ENCODE measurements around the gene PARD3B.

PARD3B gene

DNA sequence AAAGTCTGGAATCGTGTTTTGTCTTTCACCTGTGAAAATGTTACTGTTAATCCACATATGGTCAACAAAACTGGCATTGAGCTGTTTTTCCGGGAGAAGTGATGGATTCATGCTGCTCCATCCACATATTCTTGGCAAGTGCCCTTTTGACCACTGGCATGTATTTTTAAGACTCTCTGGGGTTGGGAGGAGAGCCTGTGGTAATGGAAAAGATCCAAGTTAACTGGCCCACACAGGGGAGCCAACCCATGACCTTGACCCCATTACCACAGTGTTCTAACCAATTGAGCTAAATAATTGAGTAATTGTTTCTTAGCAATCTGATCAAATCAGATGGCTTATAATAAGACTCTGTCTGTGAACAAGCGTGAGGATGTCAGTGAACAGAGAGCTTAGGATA, 840.8 kb downstream of the PARD3B start:
- no peak for DNase-seq

DNA sequence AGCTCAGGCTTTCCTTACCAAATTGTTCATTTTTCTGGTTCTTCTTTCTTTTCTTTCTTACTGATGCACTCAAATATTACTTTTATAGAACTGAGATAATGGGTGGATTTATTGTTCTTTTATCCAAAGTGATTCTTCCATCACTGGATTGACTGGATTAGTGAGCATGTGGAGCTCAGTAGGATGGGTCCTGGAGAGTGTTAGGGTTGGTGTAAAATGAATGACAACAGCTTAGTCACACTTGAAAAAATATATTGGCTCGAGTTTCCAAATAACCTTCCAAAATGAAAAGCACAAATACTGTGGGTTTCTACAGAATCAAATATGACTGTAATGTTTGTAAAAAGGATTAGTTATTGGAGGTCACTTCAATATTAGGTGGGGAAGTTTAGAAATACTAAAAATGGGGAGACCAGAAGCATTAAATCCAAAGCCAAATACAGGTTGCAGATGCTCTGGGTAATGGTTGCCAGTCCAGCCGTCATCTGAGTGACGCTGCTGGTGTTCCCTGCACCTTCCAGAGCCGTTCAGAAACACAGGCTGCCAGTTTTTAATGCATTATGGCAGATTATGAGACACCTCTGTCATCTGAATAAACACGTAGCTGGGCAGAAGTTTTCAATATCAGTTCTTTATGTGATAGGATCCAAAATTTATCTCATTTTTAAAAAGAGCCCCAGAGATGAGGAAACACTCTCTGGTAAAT, 842.2 kb downstream of the PARD3B start:
- no peak for DNase-seq

DNA sequence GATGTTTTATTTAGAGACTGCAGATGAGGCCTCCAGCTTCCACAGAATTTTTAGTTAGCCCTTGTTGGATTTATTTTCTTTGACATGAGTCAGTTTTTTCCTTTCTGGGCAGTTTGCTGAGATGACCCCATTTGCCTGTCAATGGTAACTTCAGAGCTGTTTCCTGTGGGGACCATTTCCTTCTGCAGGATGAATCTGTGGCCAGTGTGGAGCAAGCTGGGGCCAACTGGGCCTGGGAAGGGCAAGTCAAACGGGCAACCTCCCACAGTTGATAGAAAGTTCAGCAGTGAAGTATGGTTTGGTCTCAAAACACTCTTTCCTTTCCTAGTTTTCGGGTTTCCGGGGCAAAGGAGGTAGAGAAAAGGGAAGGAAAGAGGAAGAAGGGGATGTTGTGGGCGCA, 845.6 kb downstream of the PARD3B start:
- no peak for DNase-seq

DNA sequence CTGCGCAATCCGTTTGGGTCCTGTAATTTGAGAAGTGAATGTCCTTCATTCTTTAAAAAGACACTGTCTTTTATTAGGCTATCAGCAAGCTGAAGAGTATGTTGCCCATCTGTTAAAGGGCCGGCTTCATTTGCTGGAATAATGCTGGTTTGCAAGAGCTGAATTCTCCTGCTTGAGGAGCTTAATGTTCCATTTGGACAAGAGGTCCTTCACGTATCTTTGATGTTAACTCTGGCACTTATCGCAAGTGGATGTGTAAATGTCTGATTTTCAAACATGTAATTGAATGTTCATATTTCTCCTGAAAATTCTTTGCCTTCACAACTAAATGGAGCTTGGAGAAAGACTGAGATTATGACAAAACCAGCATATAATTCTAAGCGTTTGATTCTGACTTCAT, 856.2 kb downstream of the PARD3B start:
- DNase-seq: no peak

DNA sequence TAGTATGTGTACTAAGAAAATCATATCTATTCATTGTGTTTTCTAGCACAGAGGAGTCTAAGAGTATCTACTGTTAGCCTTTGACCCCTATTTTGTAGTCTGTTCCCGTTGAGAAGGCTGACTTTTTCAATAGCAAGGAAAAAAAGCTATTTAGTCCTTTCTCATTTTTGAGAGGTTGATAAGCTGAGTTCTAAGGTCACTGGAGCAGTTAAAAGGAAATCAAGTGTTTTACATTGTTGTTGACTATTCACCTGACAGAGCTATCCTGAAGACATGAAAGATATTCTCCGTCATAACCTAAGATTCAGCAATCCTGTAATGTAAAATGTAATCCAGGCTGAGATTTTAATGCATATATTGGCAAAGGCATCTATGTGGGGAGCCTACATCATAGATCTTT, 856.7 kb downstream of the PARD3B start:
- DNase-seq: no peak

DNA sequence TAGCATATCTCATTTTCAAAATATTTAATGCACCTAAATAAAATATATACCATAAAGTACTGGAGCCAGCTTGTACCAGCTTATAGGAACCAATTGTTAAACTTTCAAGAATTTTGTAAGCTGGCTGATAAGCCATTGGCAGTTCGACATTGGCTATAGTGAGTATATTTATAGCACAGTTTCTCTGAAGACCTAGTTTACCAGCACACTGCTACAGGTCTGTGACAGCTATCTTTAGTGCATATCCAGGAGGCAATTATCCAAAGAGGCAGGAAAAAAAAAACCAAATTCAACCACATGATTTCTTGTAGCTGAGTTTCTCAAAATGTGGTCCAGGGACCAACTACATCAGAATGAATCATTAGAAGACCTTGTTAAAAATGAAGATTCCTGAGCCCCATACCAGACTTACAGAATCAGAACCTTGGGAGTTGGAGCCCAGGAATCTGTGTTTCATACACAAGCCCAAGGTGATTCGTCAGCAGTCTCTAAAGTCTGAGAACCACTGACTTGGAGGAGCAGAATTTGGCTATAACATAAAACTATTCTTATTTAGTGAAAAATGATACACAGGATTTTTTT, 858.1 kb downstream of the PARD3B start:
- no peak for DNase-seq

DNA sequence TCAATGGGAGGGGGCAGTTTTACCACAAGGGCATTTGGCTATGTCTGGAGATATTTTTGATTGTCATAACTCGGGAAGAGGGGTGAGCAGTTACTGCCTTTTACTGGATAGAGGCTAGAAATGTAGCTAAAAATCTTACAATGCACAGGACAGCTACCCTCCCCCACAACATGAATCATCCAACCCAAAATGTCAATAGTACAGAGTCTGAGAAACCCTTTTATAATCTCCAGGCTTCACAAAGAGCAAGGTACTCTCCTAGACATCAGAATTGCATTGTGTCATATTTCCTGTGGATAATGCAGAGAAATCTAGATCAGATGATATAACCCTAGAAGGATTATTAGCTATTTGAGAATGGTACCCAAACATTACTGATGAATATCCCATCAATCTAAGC, 859.9 kb downstream of the PARD3B start:
- DNase-seq: no peak

DNA sequence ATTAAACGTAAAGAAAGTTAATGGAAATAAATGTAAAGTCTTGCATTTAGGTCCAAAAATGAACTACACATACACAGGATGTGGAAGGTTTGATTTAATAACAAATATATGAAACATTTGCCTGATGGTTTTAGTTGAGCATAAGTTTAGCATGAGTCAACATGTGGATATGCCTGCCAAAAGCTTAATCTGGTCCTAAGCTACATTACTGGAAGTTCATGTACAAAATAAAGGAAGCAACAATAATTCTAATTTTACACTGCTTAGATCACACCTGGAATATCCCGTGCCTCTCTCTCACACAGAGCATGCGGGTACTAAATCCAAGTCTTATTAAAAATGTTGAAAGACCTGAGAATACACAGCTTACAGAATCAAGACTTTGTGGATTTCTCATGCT, 860.5 kb downstream of the PARD3B start:
- no peak for DNase-seq

DNA sequence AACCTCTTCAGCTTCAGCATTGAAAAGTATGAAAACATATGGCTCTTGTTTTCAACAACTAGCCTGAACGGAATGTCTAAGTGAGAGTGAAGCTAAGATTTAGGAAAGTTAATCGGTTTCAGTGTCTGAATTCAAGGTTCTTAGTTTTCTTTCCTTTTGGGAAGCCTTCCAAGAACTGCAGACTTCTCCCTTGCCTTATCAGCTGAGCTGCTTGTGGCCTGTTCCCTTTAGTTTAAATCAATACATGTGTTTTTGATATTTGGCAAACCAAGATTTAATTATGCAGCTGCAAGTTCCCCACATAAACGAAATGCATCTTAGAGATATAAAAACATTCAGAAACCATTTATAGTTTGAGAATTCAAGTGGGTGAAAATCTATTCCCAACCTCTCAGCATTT, 862.7 kb downstream of the PARD3B start:
- no peak for DNase-seq

DNA sequence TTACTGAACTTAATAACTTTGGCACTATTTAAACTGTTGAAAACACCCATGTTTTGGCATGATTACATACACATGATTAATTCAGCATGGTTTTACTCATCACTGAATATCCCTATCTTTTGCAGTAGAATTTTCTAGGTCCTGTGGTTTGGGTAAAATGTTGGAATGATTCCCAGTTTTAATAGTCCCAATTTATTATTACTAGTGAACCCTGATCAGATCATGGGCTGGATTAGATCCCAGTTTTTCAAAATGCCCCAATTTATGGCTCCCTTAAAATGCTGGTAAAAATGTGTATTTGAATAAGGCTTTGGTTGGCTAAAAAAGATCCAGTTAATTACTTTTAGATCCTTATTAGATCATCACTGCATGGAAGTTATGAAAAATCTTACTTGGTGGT, 863.4 kb downstream of the PARD3B start:
- no peak for DNase-seq

DNA sequence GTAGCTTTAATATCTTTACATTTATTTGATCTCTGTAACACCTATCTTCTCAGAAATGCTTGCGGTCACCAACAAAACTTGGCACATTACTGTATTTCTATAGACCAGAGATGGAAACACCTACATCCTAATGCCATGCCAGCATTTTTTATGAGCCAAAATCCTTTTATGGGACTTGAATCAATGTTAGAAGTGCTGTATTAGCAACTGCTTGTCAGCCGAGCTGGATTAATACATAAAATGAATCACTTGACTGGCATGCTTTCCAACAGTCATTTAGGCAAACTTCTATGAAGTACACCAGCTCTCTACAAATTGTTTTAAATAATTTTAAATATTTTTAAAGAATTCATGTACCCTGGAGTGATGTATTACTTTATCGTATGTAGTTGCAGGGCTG, 864.1 kb downstream of the PARD3B start:
- no peak for DNase-seq

DNA sequence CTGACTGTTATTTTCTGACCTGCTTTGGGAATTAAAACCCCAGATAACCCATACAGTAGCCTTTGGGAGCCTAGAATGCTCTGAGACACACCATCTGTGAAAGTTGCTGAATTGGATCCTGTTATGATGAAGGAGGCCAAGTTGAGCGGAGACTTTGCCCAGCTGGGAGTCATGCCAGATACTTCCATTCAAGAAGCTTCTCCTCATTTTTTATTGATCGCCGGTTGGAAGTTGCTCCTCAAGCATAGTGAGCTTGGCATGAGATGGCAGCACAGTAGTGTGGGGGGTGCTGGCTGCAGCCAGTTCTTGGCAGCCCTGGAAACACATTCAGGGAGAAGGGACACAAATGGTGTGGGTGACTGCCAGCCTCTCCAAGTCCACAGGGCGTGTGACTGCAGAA, 866.3 kb downstream of the PARD3B start:
- no peak for DNase-seq

DNA sequence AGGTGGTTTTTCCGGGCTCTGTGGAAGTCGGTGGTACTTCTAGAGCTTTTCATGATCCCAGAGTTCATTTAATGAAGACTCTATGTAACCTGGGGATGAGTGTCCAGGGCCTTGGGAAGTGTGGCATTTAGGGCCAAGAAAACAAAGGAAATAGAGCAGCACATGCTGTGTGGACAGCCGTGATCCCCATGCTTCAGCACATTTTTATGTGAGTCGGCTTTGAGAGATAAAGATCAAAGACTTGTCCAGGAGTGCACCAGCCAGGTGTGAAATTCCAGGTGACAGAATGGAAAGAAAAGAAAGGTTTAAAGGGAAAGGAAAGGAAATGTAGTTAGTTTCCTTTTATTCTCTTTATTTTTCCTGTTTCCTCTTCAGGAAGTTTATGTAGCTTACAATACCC, 879.1 kb downstream of the PARD3B start:
- DNase-seq: no peak

DNA sequence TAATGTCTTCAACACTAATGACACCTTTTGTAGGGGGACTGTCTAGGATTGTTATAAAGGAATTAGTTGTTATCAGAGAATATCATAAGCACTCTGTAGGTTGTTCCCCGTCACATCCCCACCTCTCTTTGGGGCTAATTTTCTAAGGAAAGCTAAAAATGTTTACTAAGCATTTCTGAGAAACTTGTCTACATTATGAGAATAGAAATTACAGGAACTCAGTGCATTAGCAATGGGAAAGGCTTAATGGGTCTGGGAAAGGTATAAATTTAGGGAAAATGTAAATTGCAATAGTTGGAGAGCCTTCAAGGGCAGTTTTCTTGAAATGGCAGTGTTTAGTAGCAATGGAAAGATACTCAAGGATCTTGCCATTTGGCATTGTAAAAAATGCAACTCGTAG, 879.8 kb downstream of the PARD3B start:
- DNase-seq: no peak

DNA sequence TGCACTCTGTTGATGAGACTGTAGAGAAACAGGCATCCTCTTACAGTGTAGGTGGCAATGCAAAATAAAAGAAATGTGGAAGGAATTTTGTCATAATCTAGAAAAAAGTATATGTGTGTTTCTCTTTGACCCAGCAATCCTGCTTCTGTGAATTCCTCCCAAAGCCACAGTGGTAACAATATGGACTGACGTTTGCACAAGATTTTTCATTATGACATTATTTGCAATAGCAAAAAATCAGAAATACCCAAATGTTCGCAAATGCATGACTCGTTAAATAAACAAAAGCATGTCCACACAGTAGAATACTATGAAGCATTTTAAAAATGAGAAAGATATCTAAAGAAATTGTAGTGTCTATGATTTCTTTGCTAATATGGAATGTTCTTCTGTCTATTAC, 881.8 kb downstream of the PARD3B start:
- DNase-seq: no peak

DNA sequence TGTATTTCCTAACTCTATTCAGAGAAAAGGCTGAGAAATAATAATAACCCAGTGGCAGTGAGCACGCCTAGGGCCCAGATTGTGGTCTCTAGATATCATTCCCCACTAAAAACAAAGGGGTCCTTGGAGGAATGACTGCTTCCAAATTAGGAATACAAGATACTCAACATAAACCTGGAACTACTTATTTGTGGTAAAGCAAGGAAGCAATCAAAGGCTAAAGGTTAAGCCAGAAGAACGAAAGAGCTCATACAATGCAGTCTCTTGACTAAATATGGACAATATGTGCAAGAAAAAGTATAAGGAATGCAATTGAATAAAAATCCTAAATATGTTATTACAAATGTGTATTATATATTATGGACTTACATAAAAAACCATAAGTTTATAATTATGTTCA, 883.5 kb downstream of the PARD3B start:
- DNase-seq: no peak

DNA sequence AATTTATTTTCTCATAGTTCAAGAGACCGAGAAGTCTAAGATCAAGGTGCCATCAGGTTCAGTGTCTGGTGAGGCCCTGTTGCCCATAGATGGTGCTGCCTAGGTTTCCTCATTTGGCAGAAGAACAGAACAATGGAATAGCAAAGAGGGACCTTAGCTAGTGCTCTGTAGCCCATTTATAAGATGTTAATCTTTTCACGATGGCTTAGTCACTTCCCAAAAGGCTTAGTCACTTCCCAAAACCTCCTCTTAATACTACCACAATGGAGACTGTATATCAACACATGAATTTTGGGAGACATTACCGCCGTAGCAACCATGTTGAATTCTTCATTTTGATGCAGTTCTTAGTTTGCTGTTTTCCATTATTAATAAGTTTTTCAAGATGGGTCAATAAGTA, 890.7 kb downstream of the PARD3B start:
- no peak for DNase-seq

DNA sequence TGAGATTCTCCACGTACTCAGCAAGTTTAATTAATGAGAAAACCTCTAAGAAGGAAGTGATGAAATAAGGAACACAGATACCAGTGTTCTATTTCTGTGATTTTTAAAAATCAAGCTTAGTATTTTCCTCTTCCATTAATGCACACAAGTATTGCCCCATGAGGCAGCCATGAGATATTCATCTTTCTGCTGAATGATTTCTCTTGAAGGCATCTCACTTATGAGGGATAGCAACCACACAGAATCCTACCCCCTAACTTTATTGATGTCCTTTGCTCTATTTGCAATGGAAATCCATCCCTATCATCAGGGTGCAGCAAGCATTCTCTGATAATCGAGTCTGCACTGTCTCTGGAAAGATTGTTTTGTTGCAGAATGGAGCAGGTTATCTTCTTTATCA, 893.0 kb downstream of the PARD3B start:
- no peak for DNase-seq

DNA sequence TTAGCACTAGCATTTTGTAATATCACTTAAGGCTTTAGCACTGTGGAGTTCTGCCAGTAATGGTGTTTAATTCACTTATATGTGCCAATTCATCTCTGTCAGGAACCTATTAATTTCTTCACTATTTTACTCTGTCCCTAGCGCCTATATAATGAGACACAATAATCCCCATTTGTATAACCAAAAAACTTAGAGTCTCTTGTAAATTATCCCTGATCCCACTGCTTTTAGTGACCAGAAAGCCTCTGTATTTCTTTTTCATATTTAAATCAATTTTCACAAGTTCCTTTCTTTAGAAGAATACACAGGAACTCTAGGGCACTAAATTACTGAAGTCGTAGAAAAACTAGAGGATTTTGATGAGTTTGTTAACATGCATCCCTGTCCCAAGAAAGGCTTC, 894.3 kb downstream of the PARD3B start:
- no peak for DNase-seq

DNA sequence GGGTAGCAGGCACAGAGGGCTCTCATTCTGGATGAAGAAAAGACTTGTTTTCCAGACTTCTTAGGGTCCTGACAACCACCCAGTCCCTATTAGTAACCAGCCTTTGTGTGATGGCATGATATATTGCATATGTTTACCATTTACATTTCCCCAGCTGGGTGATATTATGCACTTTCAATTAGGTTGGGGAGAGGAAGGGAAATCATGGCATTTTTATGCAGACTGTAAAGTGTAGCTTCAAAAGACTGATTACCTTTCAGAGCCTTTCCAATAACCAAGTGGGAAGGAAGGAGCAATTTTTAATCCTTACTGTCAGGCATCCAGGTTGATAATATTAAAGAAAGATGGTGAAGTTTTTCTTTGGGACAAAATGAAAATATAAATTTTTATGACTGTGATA, 896.2 kb downstream of the PARD3B start:
- DNase-seq: no peak

DNA sequence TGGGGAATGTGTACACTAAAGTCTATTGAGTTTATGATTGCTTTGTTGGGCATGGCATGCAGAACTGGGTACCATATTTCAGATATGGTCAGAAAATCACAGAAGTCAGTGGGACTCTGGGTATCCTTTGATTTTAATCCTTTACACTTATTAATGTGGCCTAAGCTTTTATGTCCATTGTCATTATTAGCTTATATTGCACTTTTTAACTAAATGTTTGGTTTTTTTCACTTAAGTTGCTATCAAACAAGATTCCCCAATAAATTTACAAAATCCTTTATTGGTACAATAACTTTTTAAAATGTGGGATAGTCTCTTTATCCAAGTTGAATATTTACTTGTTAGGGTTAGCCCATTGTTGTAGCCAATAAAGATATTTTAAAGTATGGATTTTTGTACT, 902.9 kb downstream of the PARD3B start:
- DNase-seq: no peak

DNA sequence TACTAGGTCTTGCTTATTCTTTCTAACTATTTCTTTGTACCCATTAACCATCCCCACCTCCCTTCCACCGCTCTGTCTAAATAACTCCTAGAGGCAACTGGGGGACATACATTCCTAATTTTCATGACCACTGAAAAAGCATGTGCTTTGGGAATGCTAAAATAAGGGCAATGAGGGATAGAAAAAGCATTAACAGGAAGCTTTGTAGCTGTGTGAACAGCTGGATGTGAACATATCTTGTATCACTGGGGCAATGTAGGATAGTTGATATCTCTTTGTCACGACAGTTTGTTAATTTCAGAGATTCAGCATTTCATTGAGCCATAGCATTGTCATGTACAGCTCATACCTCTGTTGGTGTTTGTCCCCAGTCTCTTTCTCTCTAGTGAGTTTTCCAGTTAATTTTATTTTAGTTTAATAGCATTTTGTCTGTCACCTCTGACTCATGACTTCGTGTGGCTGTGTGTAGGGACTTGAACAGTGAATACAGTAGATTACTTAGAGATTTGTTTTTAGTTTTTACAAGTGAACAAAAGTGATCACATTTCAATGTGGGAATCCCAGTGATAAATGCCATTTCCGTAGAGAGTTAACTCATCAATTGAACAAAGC, 906.7 kb downstream of the PARD3B start:
- no peak for DNase-seq

DNA sequence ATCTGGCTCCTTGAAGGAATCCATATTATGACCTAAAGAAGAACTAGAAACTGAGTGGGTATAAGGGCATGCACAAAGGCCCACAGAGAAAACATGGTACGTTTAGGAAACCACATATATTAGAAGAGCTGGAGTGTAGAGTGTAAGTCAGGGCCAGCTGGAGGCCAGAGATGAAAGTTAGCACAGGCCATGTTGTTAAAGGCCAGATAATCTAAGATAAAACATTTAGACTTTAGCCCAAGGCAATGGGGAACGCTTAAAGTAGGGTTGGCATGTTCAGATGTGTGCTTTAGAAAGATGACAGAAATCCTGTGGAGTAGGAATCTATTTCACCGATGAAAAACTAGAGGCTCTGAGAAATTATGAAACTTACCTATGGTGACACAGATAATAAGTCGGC, 907.9 kb downstream of the PARD3B start:
- DNase-seq: no peak

DNA sequence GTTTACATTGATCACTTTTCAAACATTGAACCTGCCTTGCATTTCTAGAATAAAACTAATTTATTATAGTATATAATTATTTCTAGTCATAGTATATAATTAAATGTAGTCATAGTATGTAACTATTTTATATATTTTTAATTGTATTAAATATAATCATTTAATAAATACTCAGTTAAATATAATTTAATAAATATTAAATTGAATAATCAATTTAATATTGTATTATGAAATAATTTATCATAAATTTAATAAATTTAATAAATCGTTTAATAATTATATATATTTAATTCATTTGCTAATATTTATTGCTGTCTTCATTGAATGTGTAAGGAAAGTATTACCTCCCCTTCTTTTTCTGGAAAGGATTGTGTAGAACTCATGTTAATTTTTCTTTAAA, 911.4 kb downstream of the PARD3B start:
- no peak for DNase-seq

DNA sequence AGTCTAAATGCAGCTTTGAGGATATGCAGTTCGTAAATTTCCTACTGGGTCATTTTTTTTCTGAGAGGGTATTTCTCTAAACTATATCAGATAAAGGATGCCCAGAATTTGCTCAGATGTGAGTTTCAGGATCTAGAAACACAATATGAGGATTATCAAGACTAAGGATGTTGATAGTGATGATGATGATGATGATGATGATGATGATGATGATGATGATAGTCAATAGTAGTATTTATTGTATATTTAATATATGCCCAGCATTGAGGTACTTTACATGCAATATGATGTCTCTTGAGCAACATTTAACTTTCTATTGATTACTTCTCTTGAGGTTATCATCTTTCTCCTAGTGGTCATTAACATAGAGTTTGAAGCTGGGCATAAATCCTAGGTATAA, 914.9 kb downstream of the PARD3B start:
- no peak for DNase-seq

Measured in cortex of kidney (tissue), 1 donor.